Esophagus muscularis mucosa (tissue), 4 donors: ENCODE results near the gene MAP4K1. TPM values are rescaled to one million over a fixed set of nuclear protein-coding genes. Genes with fewer than 3 reads are reported as not detected.
A peak's percentile ranks its signal among the peaks of the same experiment; 100 is the strongest.

Source experiments
- DNase-seq: peaks from one replicate; pipeline ENCODE4 v3.0.0-alpha.2; 2017; ENCODE audit errors: extremely low spot score
- H3K27ac ChIP-seq, 4 donors: fragments of 200-600 bp; sonication (generic); replicated peaks in 1 of 4; 1 replicate in 3 of 4; 2 replicates in 1 of 4; pipeline ENCODE4 v1.5.1; 2016 to 2019; ENCODE audit warnings: mild to moderate bottlenecking in 1 of 4
- H3K27me3 ChIP-seq, 4 donors: fragments of 200-600 bp; sonication (generic); one replicate each; pipeline versions ENCODE4 v1.5.1 to v1.6.0; 2016 to 2019
- H3K36me3 ChIP-seq, 4 donors: fragments of 200-600 bp; sonication (generic); one replicate each; pipeline ENCODE4 v1.5.1; 2016 to 2019
- H3K4me1 ChIP-seq, 4 donors: fragments of 200-600 bp; sonication (generic); one replicate each; pipeline ENCODE4 v1.5.1; 2016 to 2019
- H3K4me3 ChIP-seq, 4 donors: fragments of 200-600 bp; sonication (generic); 1 replicate in 2 of 4; 2 replicates in 2 of 4; pipeline ENCODE4 v1.5.1; 2016 to 2019; ENCODE audit warnings: mild to moderate bottlenecking in 4 of 4, moderate library complexity in 1 of 4
- H3K9me3 ChIP-seq, 4 donors: fragments of 200-600 bp; sonication (generic); 1 replicate in 3 of 4; 2 replicates in 1 of 4; pipeline ENCODE4 v1.5.1; 2016 to 2019
- CTCF ChIP-seq, 3 experiments: fragments of 200-600 bp in 2 of 3; fragments of 450-650 bp in 1 of 3; sonication (generic) in 2 of 3; IDR thresholded peaks; one replicate each; pipeline ENCODE4 v1.5.1; 2017 to 2019; ENCODE audit warnings: antibody characterized with exemption in 3 of 3, mild to moderate bottlenecking in 2 of 3, moderate library complexity in 1 of 3
- EP300 ChIP-seq: sonication (generic); formaldehyde crosslinking; IDR thresholded peaks from one replicate; pipeline ENCODE4 v1.6.1; 2017; ENCODE audit warnings: antibody characterized with exemption
- POLR2A ChIP-seq: fragments of 450-650 bp; IDR thresholded peaks from one replicate; pipeline ENCODE4 v1.6.1; 2017; ENCODE audit warnings: antibody characterized with exemption, moderate library complexity, mild to moderate bottlenecking, low read depth
- POLR2AphosphoS5 ChIP-seq, 2 donors: sonication (generic); formaldehyde crosslinking; IDR thresholded peaks; one replicate each; pipeline ENCODE4 v1.6.1; 2017; ENCODE audit warnings: antibody characterized with exemption in 2 of 2
- WGBS: methylation state at CpG from one replicate; pipeline ENCODE4 v1.1.5; 2018; 5-methylcytosine and 5-hydroxymethylcytosine counted together
- intact Hi-C: fragments of 100-400 bp; cut with DNase I; formaldehyde crosslinking; loops from one replicate; pipeline ENCODE4 v1.15.1; 2023
- total RNA-seq, 4 donors: library from RNA; depleted of rRNA; stranded (reverse); fragments of >200 nt; gene quantifications; one replicate each; pipeline versions ENCODE4 v1.1.0 to v1.2.1, GENCODE V29; 2016

The MAP4K1 gene
- total RNA-seq, 4 donors from 2014 or later: 1.2 to 4.5 (median 3.1) TPM

- Histone ChIP-seq H3K4me1 (peaks cover 0 to 32% (median 29%) of the 10 kb centered on the region in 4 donors), H3K4me3 (no peak overlapping the region), H3K27ac (no peak overlapping the region), H3K9me3 (peaks cover 0 to 16% (median 13%) of the 10 kb centered on the region in 4 donors), H3K36me3 (peaks cover 0 to 5% (median 0%) of the 10 kb centered on the region in 4 donors), H3K27me3 (no peaks in the 10 kb centered on the region)
- WGBS: 61% methylated on average over 1 of the region's 1 CpG
- TF ChIP-seq EP300: no peak
- TF ChIP-seq POLR2AphosphoS5 (IDR thresholded peaks at IDR 0.05): no peak
- no peak for TF ChIP-seq POLR2A
- no peak for TF ChIP-seq CTCF (IDR thresholded peaks at IDR 0.05)
- no peak for DNase-seq
- intact Hi-C loops: loop anchor here (10.0 kb wide), 2 partner anchors 65 to 385 kb away; no protein-coding TSS in a partner anchor
Measured at GRCh38 chr19:38539751-38540150, 78.0 kb downstream of the MAP4K1 start.

GRCh38 chr19:38538793-38539528, 78.8 kb downstream of the MAP4K1 start:
- DNase-seq: no peak

GRCh38 chr19:38538386-38538785, 79.4 kb downstream of the MAP4K1 start:
- Histone ChIP-seq H3K4me1 (peaks cover 0 to 18% (median 16%) of the 10 kb centered on the region in 4 donors), H3K27ac (no peak overlapping the region), H3K36me3 (peaks cover 0 to 8% (median 0%) of the 10 kb centered on the region in 4 donors), H3K9me3 (peaks cover 0 to 20% (median 17%) of the 10 kb centered on the region in 4 donors), H3K27me3 (no peaks in the 10 kb centered on the region), H3K4me3 (no peak overlapping the region)
- intact Hi-C loops: no loop called here
- TF ChIP-seq CTCF (IDR thresholded peaks at IDR 0.05) (no peak), POLR2AphosphoS5 (IDR thresholded peaks at IDR 0.05) (no peak), EP300 (no peak), POLR2A (no peak)
- DNase-seq: no peak
- WGBS: 21% methylated on average over 3 of the region's 3 CpGs

More at GRCh38 chr19:38538793-38539528, 78.8 kb downstream of the MAP4K1 start:
- Histone ChIP-seq H3K4me1 (peaks cover 0 to 24% (median 21%) of the 10 kb centered on the region in 4 donors), H3K4me3 (no peak overlapping the region), H3K36me3 (peaks cover 0 to 8% (median 0%) of the 10 kb centered on the region in 4 donors), H3K27ac (peak overlapping the region in 1 of 4 donors; percentile 46), H3K27me3 (no peaks in the 10 kb centered on the region), H3K9me3 (peaks cover 0 to 20% (median 17%) of the 10 kb centered on the region in 4 donors)
- TF ChIP-seq CTCF (IDR thresholded peaks at IDR 0.05) (no peak), EP300 (no peak)
- intact Hi-C loops: no loop called here
- WGBS: 51% methylated on average over 6 of the region's 6 CpGs

Other genes starting within 250 kb of the MAP4K1 start
- 100 to 1,000 TPM; 145 to 259 (median 212) TPM for gene PSMD8, start 243.4 kb downstream of the MAP4K1 start, total RNA-seq
- gene GGN, start 229.9 kb downstream of the MAP4K1 start, total RNA-seq: 1 to 10 TPM in 1 of 4 donors, under 1 TPM in 2, not detected in 1; 0.33 to 2.2 (median 0.91) TPM
- gene SPRED3, start 229.3 kb downstream of the MAP4K1 start, total RNA-seq: under 1 TPM; 0.46 to 0.83 (median 0.59) TPM
- 10 to 100 TPM; 16.2 to 22.0 (median 19.7) TPM for gene FAM98C, start 214.9 kb downstream of the MAP4K1 start, total RNA-seq
- 1 to 10 TPM; 3.2 to 7.8 (median 4.4) TPM for gene RASGRP4, start 191.7 kb downstream of the MAP4K1 start, total RNA-seq
- 1 to 10 TPM in 3 of 4 donors, under 1 TPM in 1; 0.99 to 4.0 (median 2.7) TPM for gene RYR1, start 184.3 kb downstream of the MAP4K1 start, total RNA-seq
- 100 to 1,000 TPM; 333 to 570 (median 446) TPM for gene EIF3K, start 1.2 kb upstream of the MAP4K1 start, total RNA-seq
- 100 to 1,000 TPM; 416 to 816 (median 598) TPM for gene ACTN4, start 29.7 kb upstream of the MAP4K1 start, total RNA-seq
- gene CAPN12, start 126.5 kb upstream of the MAP4K1 start, total RNA-seq: 1 to 10 TPM in 3 of 4 donors, under 1 TPM in 1; 0.83 to 2.1 (median 1.6) TPM
- gene LGALS7, start 155.6 kb upstream of the MAP4K1 start, total RNA-seq: not detected
- not detected for gene LGALS7B, start 171.2 kb upstream of the MAP4K1 start, total RNA-seq
- 1 to 10 TPM in 1 of 4 donors, under 1 TPM in 2, not detected in 1; 0.42 to 2.9 (median 0.50) TPM for gene LGALS4, start 195.0 kb upstream of the MAP4K1 start, total RNA-seq
- gene ECH1, start 213.8 kb upstream of the MAP4K1 start, total RNA-seq: 100 to 1,000 TPM; 117 to 188 (median 155) TPM
- 100 to 1,000 TPM; 126 to 202 (median 180) TPM for gene HNRNPL, start 232.0 kb upstream of the MAP4K1 start, total RNA-seq